Measurements from ENCODE around the gene EXOC6B. TPM values are rescaled to one million over a fixed set of nuclear protein-coding genes. Genes with fewer than 3 reads are reported as not detected.

Gene EXOC6B
- total RNA-seq, 1 experiment from 2014 or later, result 33.7 TPM

DNA sequence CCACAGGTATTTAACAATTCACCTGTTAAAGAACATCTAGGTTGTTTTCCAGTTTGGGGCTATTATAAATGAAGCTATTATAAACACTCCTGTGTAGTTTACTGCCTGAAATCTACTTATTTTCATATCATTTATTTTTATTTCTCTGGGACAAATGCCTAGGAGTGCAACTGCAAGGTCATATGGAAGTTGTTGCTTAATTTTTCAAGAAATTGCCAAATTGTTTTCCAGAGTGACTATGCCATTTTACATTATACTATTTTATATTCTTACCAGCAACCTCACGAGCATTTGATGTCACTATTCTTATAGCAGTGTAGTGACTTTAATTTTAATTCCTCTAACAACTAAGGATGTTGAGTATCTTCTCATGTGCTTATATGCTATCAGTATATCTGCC lies 298.4 kb downstream of the EXOC6B start (continued):
- TF ChIP-seq, protein P1, sequence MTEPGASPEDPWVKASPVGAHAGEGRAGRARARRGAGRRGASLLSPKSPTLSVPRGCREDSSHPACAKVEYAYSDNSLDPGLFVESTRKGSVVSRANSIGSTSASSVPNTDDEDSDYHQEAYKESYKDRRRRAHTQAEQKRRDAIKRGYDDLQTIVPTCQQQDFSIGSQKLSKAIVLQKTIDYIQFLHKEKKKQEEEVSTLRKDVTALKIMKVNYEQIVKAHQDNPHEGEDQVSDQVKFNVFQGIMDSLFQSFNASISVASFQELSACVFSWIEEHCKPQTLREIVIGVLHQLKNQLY (CRISPR knock-in tag; IDR thresholded peaks at IDR 0.05), result no peak
- no peak for TF ChIP-seq AR (CRISPR knock-in tag; IDR thresholded peaks at IDR 0.05)
- TF ChIP-seq SP1 (CRISPR knock-in tag; conservative IDR thresholded peaks at IDR 0.05), result no peak
- no peak for TF ChIP-seq SOX15 (CRISPR knock-in tag; IDR thresholded peaks at IDR 0.05)
- no peak for TF ChIP-seq RELA (CRISPR knock-in tag; IDR thresholded peaks at IDR 0.05; ENCODE audit: borderline replicate concordance)
- no peak for TF ChIP-seq NFATC4 (CRISPR knock-in tag; IDR thresholded peaks at IDR 0.05)
- TF ChIP-seq ATF3 (CRISPR knock-in tag; conservative IDR thresholded peaks at IDR 0.05), result no peak
- TF ChIP-seq TP53 (CRISPR knock-in tag; IDR thresholded peaks at IDR 0.05), result no peak
- TF ChIP-seq ATF1 (CRISPR knock-in tag; IDR thresholded peaks at IDR 0.05), result no peak

- ChIA-PET POLR2A (no interaction called here), CTCF (no interaction called here)
- H3K27ac Mint-ChIP-seq, result no peak overlapping the region
- no peaks in the 10 kb centered on the region for H3K36me3 Mint-ChIP-seq
- no peak for TF ChIP-seq SMAD3 (CRISPR knock-in tag; IDR thresholded peaks at IDR 0.05; ENCODE audit: borderline replicate concordance)
- TF ChIP-seq IRF2 (CRISPR knock-in tag; IDR thresholded peaks at IDR 0.05; ENCODE audit: borderline replicate concordance, low read depth), result no peak
- no peak for TF ChIP-seq AR (CRISPR knock-in tag; IDR thresholded peaks at IDR 0.05)
- TF ChIP-seq, protein P2, sequence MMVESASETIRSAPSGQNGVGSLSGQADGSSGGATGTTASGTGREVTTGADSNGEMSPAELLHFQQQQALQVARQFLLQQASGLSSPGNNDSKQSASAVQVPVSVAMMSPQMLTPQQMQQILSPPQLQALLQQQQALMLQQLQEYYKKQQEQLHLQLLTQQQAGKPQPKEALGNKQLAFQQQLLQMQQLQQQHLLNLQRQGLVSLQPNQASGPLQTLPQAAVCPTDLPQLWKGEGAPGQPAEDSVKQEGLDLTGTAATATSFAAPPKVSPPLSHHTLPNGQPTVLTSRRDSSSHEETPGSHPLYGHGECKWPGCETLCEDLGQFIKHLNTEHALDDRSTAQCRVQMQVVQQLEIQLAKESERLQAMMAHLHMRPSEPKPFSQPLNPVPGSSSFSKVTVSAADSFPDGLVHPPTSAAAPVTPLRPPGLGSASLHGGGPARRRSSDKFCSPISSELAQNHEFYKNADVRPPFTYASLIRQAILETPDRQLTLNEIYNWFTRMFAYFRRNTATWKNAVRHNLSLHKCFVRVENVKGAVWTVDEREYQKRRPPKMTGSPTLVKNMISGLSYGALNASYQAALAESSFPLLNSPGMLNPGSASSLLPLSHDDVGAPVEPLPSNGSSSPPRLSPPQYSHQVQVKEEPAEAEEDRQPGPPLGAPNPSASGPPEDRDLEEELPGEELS (CRISPR knock-in tag; IDR thresholded peaks at IDR 0.05), result no peak
- no peak for TF ChIP-seq RELA (CRISPR knock-in tag; IDR thresholded peaks at IDR 0.05; ENCODE audit: borderline replicate concordance)
- H3K9me3 Mint-ChIP-seq, result no peaks in the 10 kb centered on the region
- ATAC-seq (no peak), DNase-seq (ENCODE audit: low spot score) (no peak)
- H3K4me3 Mint-ChIP-seq, result no peak overlapping the region
- H3K4me1 Mint-ChIP-seq, result 0 out of 2 replicates have a peak, but pooled peaks cover 3% of the 10 kb centered on the region
- H3K27me3 Mint-ChIP-seq (ENCODE audit: low read depth), result no peaks in the 10 kb centered on the region
Observed at GRCh38 chr2:72526623-72527022, 299.2 kb downstream of the EXOC6B start.

DNA sequence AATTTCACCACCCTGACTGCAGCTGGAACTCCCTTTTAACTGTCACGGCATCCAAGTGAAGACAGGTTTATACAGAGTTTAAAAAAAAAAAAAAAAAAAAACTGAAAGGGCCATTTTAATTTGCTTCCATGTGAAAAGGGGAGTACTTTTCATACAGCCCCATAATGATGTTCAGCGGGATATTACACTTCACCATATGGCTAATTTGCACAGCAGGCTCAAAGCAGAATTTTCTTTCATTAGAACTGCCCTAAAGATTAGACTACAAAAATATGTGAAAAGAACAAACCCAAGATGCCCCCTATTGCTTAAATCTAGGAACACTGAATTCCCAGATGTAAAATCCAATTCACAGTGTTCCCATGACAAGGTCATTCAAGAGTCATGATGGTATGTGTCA lies 301.8 kb downstream of the EXOC6B start:
- Mint-ChIP-seq H3K36me3 (no peaks in the 10 kb centered on the region), H3K27ac (no peak overlapping the region), H3K9me3 (0 out of 2 replicates have a peak, but pooled peaks cover 7% of the 10 kb centered on the region), H3K4me1 (0 out of 2 replicates have a peak, but pooled peaks cover 3% of the 10 kb centered on the region), H3K4me3 (no peak overlapping the region), H3K27me3 (ENCODE audit: low read depth) (no peaks in the 10 kb centered on the region)
- DNase-seq (ENCODE audit: low spot score) (no peak), ATAC-seq (no peak)
- CTCF ChIA-PET, result interaction anchor here (0.6 kb wide), 1 partner anchor 207 kb away, joined by 6 read pairs; no protein-coding TSS in a partner anchor
- POLR2A ChIA-PET, result no interaction called here
- TF ChIP-seq ATF1 (CRISPR knock-in tag; IDR thresholded peaks at IDR 0.05) (no peak), GRHL2 (CRISPR knock-in tag; IDR thresholded peaks at IDR 0.05; ENCODE audit: insufficient replicate concordance, severe bottlenecking) (no peak), ZNF317 (CRISPR knock-in tag; IDR thresholded peaks at IDR 0.05; ENCODE audit: borderline replicate concordance, low read depth) (no peak), ZNF512 (CRISPR knock-in tag; IDR thresholded peaks at IDR 0.05; ENCODE audit: borderline replicate concordance) (no peak), ZNF121 (CRISPR knock-in tag; IDR thresholded peaks at IDR 0.05) (no peak), NFE2L1 (CRISPR knock-in tag; IDR thresholded peaks at IDR 0.05) (no peak), ELF4 (CRISPR knock-in tag; IDR thresholded peaks at IDR 0.05; ENCODE audit: low read depth) (no peak), CREB1 (CRISPR knock-in tag; IDR thresholded peaks at IDR 0.05) (no peak), ATF3 (CRISPR knock-in tag; conservative IDR thresholded peaks at IDR 0.05) (no peak)
- TF ChIP-seq, protein P1 (CRISPR knock-in tag; IDR thresholded peaks at IDR 0.05), result no peak
- TF ChIP-seq, protein P3, sequence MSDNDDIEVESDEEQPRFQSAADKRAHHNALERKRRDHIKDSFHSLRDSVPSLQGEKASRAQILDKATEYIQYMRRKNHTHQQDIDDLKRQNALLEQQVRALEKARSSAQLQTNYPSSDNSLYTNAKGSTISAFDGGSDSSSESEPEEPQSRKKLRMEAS (CRISPR knock-in tag; IDR thresholded peaks at IDR 0.05), result no peak
